Heart left ventricle (tissue), 13 donors: Measurements from ENCODE around the gene MEIS3.

ENCODE experiments used
- CTCF ChIP-seq, 12 donors: fragments of 200-600 bp; sonication (generic) in 4 of 12; IDR thresholded peaks; one replicate each; pipeline versions ENCODE4 v1.5.0 to v1.8.0; 2018 to 2022; ENCODE audit warnings: antibody characterized with exemption in 12 of 12, mild to moderate bottlenecking in 5 of 12
- POLR2A ChIP-seq, 2 donors: fragments of 450-650 bp; IDR thresholded peaks; one replicate each; pipeline ENCODE4 v1.6.1; 2017; ENCODE audit warnings: antibody characterized with exemption in 2 of 2, mild to moderate bottlenecking in 2 of 2, moderate library complexity in 2 of 2
- donor health status: ischemic (EF 13 %, LVEDD 7.1; RV severe dilation, severe dysfunction).
- donor health status: DM: no; HTN: yes; CAD: no.
- donor health status: DM: no; HTN: no; CAD: no.
- donor health status: ischemic (EF 25% LVEDD 6.9; RV normal size, moderate dysfunction).
- donor health status: ischemic (EF 25% LVEDD 5.7; RV mildly dilated, moderate dysfunction).
- donor health status: ischemic (EF 35%, LVEDD 5.7; RV mildly dilated, moderate dysfunction).
- donor health status: nonischemic (EF 11% LVEDD 7.7; RV severe dilation, severe dysfunction).
- donor health status: DM: yes; HTN: yes; CAD: no.
- donor health status: PGD.
- donor health status: ischemic (EF 29% LVEDD 5.4; RV normal size, mild dysfunction).
- donor health status: nonischemic (EF 23%, LVEDD 6.1; RV moderate dilation, normal function).

DNA sequence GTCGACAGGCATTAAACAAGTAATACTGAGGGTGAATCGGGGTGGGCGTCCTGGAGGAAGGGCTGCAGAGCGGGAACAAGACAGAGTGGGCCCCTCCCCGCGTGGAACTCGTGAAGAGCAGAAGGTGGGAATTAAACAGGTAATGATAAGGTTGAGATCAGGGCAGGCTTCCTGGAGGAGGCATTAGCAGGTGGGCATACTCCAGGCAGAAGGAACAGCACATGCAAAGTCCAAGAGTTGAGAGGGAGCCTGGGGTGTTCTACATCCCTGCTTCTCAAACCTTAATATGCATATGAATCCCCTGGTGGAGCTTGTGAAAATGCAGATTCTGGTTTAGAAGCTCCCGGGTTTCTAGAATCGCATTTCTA, 29.0 kb upstream of the MEIS3 start:
- TF ChIP-seq POLR2A (IDR thresholded peaks at IDR 0.05) = no peak
- TF ChIP-seq CTCF (IDR thresholded peaks at IDR 0.05) = no peak
